Stimulated activated naive CD4-positive, alpha-beta T cell treated with Interleukin-2 at 50 U/mL for 16 hours (primary cell): ENCODE data around the gene MAST4.

Experiments
- DNase-seq: peaks from one replicate; lab custom pipeline; 2025; lab: John Stamatoyannopoulos, UW

The MAST4 gene

DNA sequence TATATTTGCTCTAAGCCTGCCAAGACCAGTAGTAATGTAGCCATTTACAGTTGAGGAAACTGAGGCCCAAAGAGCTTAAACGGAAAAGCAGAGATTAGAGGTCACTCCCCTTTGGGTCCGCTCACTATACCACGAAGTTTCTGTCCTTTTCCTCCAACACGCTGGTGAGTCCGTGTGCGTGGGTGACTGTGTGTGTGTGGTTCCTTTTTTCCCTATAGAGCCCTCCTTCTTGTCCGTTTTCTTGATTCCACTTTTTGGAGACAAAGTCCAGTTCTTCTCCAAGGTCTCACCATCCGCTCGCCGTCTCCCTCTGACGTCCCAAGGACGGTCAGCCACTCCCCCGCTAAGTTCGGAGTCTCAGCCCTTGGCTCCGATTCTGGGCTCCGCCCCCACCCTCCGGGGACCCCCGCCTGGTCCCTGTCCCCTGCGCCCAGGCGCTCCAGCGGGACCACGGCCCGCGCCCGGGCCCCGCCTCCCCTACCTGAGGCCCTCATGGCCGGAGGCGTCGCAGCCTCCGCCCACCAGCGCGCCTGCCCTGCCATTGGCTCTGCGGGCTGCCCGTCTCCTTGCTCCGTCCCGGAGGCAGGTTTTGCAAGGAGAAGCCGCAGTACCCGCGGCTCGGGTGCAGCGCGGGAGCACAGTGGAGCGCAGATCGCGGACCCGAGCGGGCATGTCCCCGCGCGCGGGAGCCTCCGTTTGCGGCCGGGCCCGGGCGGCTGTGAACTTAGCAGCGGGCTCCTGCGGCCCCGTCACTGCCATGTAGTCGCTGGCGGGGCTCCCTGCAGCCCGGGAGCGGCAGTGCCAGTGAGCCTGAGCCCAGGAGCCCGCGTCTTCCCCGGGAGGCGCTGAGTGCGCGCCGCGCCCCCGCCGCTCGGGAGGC lies at the start of gene MAST4:
Gene MAST4 (plus strand): TSS at position 638 of the 880 bp plus-strand sequence. CDS start 263 bp downstream, outside the sequence.
- peak; percentile 26 for DNase-seq

- no peak for DNase-seq
Observed at GRCh38 chr5:66546541-66546940, 49.7 kb upstream of the MAST4 start.

- no peak for DNase-seq
Observed at GRCh38 chr5:66551338-66551737, 44.9 kb upstream of the MAST4 start.

DNA sequence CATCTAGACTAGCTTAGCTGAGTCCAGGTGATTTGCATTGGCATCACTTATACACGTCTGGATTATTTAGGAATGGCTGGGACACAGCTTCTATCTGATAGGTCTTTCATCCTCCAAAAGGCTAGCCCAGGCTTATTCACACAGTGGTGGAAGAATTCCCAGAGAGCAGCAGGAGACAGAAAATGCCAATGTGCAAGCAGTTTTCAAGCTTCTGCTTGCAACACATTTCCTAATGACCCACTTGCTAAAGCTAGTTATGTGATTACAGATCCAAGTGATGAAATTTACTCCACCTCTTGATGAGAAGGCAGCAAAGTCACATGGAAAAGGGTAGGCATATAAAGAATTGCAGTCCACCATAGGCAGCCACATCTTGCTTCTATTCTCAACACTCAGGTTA lies 44.2 kb upstream of the MAST4 start:
- DNase-seq, result no peak

DNA sequence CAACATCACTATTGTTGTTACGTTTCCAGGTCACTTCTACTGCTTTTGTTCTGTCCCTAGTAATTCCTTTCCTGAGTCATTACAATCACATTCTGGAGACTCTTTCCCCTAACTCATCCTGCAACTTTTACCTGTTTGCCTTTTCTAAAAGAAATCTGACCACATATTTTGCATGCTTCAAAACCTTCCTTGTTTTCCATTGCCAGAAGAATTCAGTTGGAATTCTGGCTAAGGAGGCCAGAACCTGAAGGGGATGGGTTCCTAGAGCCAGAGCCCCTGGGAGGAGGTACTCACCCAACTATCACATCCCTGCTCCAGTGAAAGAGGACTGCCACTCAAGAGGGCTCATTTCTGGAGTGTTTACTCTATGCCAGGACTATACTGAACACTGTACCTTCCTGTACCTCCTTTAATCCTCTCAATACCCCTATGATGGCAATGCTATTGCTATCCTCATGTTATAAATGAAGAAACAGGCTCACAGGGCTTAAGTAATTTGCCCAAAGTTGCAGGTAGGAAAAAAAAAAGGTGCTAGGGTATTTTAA lies 42.8 kb upstream of the MAST4 start:
- no peak for DNase-seq

- DNase-seq, result no peak
Observed at GRCh38 chr5:66553916-66554575, 42.1 kb upstream of the MAST4 start.

- DNase-seq, result no peak
Observed at GRCh38 chr5:66554884-66555283, 41.3 kb upstream of the MAST4 start.

GRCh38 chr5:66558560-66558959 lies 37.6 kb upstream of the MAST4 start:
- DNase-seq, result no peak

- no peak for DNase-seq
Observed at GRCh38 chr5:66560371-66560770, 35.8 kb upstream of the MAST4 start.

DNA sequence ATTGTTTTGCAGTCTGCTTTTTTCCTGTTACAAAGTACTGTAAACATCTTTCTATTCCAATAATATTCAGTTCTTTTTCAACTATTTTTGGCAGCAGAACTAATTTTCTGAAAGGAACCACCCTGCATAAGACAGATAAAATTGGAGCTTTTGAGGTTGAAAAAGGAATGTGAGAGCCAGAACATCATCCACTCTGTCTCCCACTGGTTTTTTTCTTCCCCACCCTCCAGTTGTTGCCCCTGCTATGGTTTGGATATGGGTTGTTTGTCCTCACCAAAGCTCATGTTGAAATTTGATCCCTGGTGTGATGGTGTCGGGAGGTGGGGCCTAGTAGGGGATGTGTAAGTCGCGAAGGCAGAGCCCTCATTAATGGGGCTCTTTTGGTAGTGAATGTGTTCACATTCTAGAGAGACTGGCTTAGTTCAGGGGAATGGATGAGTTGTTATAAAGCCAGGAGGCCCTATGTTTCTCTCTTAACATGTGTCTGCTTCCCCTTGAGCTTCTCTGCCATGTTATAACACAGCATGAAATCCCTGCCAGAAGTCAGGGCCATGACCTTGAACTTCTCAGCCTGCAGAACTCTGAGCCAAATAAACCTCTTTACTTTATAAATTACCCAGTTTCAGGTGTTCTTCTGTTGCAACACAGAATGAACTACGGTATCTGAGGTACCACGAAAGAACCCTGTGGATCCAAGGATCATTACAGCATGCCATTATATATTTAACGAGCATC lies 34.8 kb upstream of the MAST4 start:
- no peak for DNase-seq

GRCh38 chr5:66565878-66566277 lies 30.3 kb upstream of the MAST4 start:
- no peak for DNase-seq

GRCh38 chr5:66567474-66567873 lies 28.7 kb upstream of the MAST4 start:
- no peak for DNase-seq

- no peak for DNase-seq
Observed at GRCh38 chr5:66570201-66570600, 26.0 kb upstream of the MAST4 start.

DNA sequence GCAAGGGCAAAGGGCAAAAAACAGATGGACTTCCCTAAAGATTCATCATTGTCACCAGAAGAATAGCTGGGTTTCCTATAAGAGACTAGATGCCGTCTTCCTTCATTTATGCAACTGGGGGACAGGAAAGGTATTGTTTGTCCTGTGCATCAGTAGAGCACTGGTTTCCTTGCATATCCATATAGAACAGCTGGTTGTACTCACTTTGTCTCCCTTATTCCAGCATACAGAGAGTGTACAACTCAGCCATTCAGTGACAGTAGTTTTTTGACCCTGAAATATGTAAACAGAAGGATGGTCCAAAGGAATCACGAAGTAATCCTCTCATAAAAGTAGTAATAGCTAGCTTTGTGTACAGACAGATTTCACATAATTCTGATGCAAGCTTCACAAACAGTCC lies 22.5 kb upstream of the MAST4 start:
- no peak for DNase-seq

DNA sequence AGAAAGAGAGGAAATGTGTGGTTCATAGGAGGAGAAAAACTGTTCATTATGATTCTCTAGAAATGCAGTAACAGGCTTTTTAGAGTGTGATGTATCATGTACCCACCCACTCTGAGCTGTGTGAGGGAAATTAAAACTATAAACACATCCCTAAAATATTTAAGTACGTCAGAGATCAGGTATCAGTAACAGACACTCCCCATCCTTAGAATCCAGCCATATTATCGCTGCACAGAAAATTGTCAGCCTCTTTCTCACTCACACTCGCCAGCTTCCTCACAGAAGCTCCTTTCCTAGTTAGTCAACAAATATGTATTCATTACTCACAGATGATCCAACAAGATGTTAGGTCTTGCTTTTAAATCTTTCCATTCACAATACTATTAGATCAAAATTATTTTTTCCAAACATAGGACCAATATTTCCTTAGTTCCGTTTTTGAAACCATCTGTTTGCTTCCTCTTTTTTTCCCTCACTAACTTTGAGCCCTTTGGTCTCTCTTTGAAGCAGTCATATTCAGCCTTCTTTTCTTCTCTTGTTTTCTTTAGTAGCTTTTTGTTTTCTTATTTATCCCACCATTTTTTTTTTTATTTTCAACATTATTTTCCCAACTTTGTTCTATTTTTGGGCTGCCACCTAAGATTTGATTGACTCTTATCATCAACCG lies 13.6 kb upstream of the MAST4 start:
- no peak for DNase-seq

- no peak for DNase-seq
Observed at GRCh38 chr5:66585291-66585690, 10.9 kb upstream of the MAST4 start.

DNA sequence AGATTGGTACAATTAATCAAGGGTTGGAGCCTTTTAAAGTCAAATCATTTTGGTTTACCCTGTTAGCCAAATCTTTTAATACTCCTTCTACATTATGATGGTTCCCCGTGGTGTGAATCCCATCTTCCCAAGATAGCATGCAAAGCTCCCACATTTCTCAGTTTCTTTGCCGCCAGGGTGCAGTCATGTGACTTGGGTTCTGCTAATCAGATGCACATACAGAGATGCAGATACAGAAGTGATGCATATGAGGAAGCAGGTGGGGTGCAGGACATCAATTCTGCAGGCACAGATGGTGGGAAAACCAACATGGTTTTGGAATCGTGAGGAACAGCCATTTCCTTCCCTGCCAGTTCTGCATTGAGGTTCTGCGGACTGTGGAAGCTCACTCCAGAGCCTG lies 8.4 kb upstream of the MAST4 start:
- DNase-seq, result no peak

GRCh38 chr5:66596636-66597182 lies 516 bp downstream of the MAST4 start:
- DNase-seq, result no peak

DNA sequence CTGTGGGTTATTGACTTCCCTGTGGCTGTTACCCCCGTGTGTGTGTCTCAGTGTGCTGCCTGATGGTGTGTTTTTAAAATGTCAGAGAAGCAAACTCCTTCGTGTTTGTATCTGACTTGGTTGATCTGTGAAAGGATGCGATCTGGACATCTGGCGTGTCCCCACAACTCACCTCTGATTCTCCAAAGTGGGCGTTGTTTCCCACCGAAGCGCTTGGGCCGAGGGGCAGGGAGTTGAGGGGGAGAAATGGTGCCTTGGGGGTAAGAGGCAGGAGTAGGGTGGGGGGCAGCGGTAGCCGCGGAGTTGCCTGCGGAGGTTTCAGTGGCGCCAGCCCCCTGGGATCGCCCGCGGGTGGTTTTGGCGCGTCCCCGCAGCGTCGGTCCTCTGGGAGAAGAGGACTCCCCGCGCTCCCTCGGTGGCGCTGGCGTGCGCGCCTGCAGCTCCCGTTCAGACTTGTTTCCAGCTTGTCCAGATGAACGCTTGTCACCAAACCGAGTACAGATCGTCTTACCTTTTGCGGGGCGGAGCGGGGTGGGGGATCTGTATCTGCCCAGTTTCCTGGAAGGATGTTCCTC lies 1.1 kb downstream of the MAST4 start:
- DNase-seq, result no peak

DNA sequence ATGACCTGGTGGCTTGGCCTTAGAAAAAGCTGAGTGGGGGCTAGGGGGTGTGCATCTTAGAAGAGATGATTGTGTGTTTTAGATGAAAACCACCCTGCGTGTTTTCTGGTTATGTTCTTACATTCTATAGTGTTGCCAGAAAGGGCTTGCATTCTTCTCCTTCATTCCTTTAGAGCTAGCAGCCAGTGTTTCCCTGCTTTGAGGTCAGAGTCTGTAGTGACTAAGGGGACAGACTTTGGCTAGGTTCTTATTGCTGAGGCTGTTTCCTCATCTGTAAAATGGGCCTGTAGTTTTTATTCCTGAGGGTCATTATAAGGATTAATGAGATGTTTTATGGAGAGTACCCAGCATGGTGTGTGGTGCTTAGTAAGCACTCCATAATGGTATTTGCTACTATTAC lies 6.4 kb downstream of the MAST4 start:
- DNase-seq, result no peak

GRCh38 chr5:66603164-66603563 lies 7.0 kb downstream of the MAST4 start:
- DNase-seq, result no peak
